ENCODE measurements around the gene CTNNBL1. TPM values are rescaled to one million over a fixed set of nuclear protein-coding genes. Genes with fewer than 3 reads are reported as not detected.

Gene CTNNBL1
- total RNA-seq, 1 experiment from 2014 or later = 55.4 TPM

GRCh38 chr20:37849566-37849965 is 155.7 kb downstream of the CTNNBL1 start:
- no peaks in the 10 kb centered on the region for H3K79me2 ChIP-seq (ENCODE audit: insufficient read depth, low read length)
- no peak for TF ChIP-seq ATF3 (IDR thresholded peaks at IDR 0.05)
- no peak for TF ChIP-seq CTCF (IDR thresholded peaks at IDR 0.05 in 2 of 3, conservative IDR thresholded peaks at IDR 0.05 in 1 of 3; ENCODE audit: borderline replicate concordance in 1 of 3, insufficient read depth in 1 of 3, low read depth in 2 of 3, low read length in 2 of 3)
- TF ChIP-seq MAX (IDR thresholded peaks at IDR 0.05) = no peak
- TF ChIP-seq ZFX (IDR thresholded peaks at IDR 0.05) = no peak
- no peak for TF ChIP-seq JUND (IDR thresholded peaks at IDR 0.05)
- TF ChIP-seq YY1 (IDR thresholded peaks at IDR 0.05; ENCODE audit: extremely low read depth, insufficient replicate concordance, low read depth, low read length) = no peak
- RAD21 ChIA-PET (ENCODE audit: low non-redundant PET in 1 of 2, low total read pairs in 2 of 2, uncharacterized antibody in 2 of 2, unreplicated experiment in 2 of 2) = no interaction called here
- H3K9ac ChIP-seq (ENCODE audit: low read length) = no peak overlapping the region
- CTCF ChIA-PET = no interaction called here
- no peak overlapping the region for H3K4me3 ChIP-seq (replicated peaks in 1 of 2; ENCODE audit: low read depth in 1 of 2, low read length in 2 of 2)
- H3K9me2 ChIP-seq (ENCODE audit: insufficient read depth) = no peaks in the 10 kb centered on the region
- H2AFZ ChIP-seq (ENCODE audit: low read depth, low read length, poor library complexity, severe bottlenecking) = no peak overlapping the region
- no peaks in the 10 kb centered on the region for H3K27me3 ChIP-seq (ENCODE audit: insufficient read depth, low read length)
- no peaks in the 10 kb centered on the region for H3K9me3 ChIP-seq (ENCODE audit: control insufficient read depth in 1 of 2, insufficient read depth in 1 of 2, low read depth in 1 of 2, low read length in 2 of 2)
- intact Hi-C loops (cut with micrococcal nuclease) = no loop called here
- ATAC-seq = no peak
- no peak for DNase-seq (ENCODE audit: low read depth, low spot score)
- peaks cover 0 to 4% of the 10 kb centered on the region in 2 experiments; a peak in 1 of 4 replicates for H3K36me3 ChIP-seq (ENCODE audit: control insufficient read depth in 1 of 2, insufficient read depth in 2 of 2, low read length in 2 of 2)
- H3K4me2 ChIP-seq (ENCODE audit: low read length) = no peak overlapping the region
- no peak overlapping the region for H3K27ac ChIP-seq (ENCODE audit: low read depth, low read length)
- POLR2A ChIA-PET = no interaction called here
- no TSS peak for BruUV-seq (replicated peaks)
- no peaks in the 10 kb centered on the region for H4K20me1 ChIP-seq (ENCODE audit: insufficient read depth)
- H3K4me1 ChIP-seq (ENCODE audit: control insufficient read depth in 1 of 2, insufficient read depth in 2 of 2, low read length in 2 of 2) = no peaks in the 10 kb centered on the region

GRCh38 chr20:37850036-37850592 is 156.3 kb downstream of the CTNNBL1 start:
- Histone ChIP-seq H3K4me2 (ENCODE audit: low read length) (no peak overlapping the region), H3K4me1 (ENCODE audit: control insufficient read depth in 1 of 2, insufficient read depth in 2 of 2, low read length in 2 of 2) (no peaks in the 10 kb centered on the region), H3K9me2 (ENCODE audit: insufficient read depth) (no peaks in the 10 kb centered on the region), H3K9ac (ENCODE audit: low read length) (no peak overlapping the region), H4K20me1 (ENCODE audit: insufficient read depth) (no peaks in the 10 kb centered on the region), H3K27me3 (ENCODE audit: insufficient read depth, low read length) (no peaks in the 10 kb centered on the region), H3K36me3 (ENCODE audit: control insufficient read depth in 1 of 2, insufficient read depth in 2 of 2, low read length in 2 of 2) (peaks cover 0 to 4% of the 10 kb centered on the region in 2 experiments; a peak in 1 of 4 replicates), H3K27ac (ENCODE audit: low read depth, low read length) (no peak overlapping the region), H3K79me2 (ENCODE audit: insufficient read depth, low read length) (no peaks in the 10 kb centered on the region), H3K4me3 (replicated peaks in 1 of 2; ENCODE audit: low read depth in 1 of 2, low read length in 2 of 2) (no peak overlapping the region), H2AFZ (ENCODE audit: low read depth, low read length, poor library complexity, severe bottlenecking) (no peak overlapping the region), H3K9me3 (ENCODE audit: control insufficient read depth in 1 of 2, insufficient read depth in 1 of 2, low read depth in 1 of 2, low read length in 2 of 2) (no peaks in the 10 kb centered on the region)
- no TSS peak for BruUV-seq (replicated peaks)
- RAD21 ChIA-PET (ENCODE audit: low non-redundant PET in 1 of 2, low total read pairs in 2 of 2, uncharacterized antibody in 2 of 2, unreplicated experiment in 2 of 2) = no interaction called here
- ATAC-seq = no peak
- CTCF ChIA-PET = no interaction called here
- intact Hi-C loops (cut with micrococcal nuclease) = no loop called here
- no peak for DNase-seq (ENCODE audit: low read depth, low spot score)
- POLR2A ChIA-PET = no interaction called here
- no peak for TF ChIP-seq ZNF274 (IDR thresholded peaks at IDR 0.05; ENCODE audit: low read depth, low read length)
- no peak for TF ChIP-seq ZFX (IDR thresholded peaks at IDR 0.05)
- TF ChIP-seq POLR2AphosphoS5 (IDR thresholded peaks at IDR 0.05; ENCODE audit: low read depth, low read length) = no peak
- TF ChIP-seq ATF3 (IDR thresholded peaks at IDR 0.05) = no peak
- TF ChIP-seq SRF (IDR thresholded peaks at IDR 0.05; ENCODE audit: low read depth) = no peak
- no peak for TF ChIP-seq EGR1 (IDR thresholded peaks at IDR 0.05; ENCODE audit: low read depth)
- TF ChIP-seq RAD21 (IDR thresholded peaks at IDR 0.05; ENCODE audit: low read depth) = no peak
- no peak for TF ChIP-seq MAX (IDR thresholded peaks at IDR 0.05)
- no peak for TF ChIP-seq CEBPB (IDR thresholded peaks at IDR 0.05; ENCODE audit: low read depth)
- no peak for TF ChIP-seq SP1 (IDR thresholded peaks at IDR 0.05; ENCODE audit: low read depth)
- TF ChIP-seq YY1 (IDR thresholded peaks at IDR 0.05; ENCODE audit: extremely low read depth, insufficient replicate concordance, low read depth, low read length) = no peak
- no peak for TF ChIP-seq EZH2phosphoT487 (IDR thresholded peaks at IDR 0.05; ENCODE audit: borderline replicate concordance)

All from HCT116 (cell line).